Stimulated activated CD8-positive, alpha-beta memory T cell treated with anti-CD3 and anti-CD28 coated beads, Interleukin-4, amount 100 ng/mL, for 1 hour (primary cell): Measurements from ENCODE around the gene ADIPOQ.
"Not testable (repeated sequence)": the region's sequence is repeated elsewhere in the genome, so short reads cannot be mapped to it uniquely, and the experiment has no call there.

Source experiments
- DNase-seq, 2 donors: peaks; one replicate each; pipeline ENCODE4 v3.0.0-alpha.2; 2020; ENCODE audit warnings: low read depth in 2 of 2, low spot score in 1 of 2

The ADIPOQ gene

GRCh38 chr3:186842426-186843038 is at the start of gene ADIPOQ:
Gene ADIPOQ, plus strand, starts transcription at chr3:186842710. Its CDS starts 10,349 bp downstream, at chr3:186853059.
- no peak for DNase-seq

GRCh38 chr3:186798239-186798874 is 44.2 kb upstream of the ADIPOQ start:
- no peak for DNase-seq

- no peak for DNase-seq
Measured at GRCh38 chr3:186800285-186800684, 42.2 kb upstream of the ADIPOQ start.

- no peak for DNase-seq
Measured at GRCh38 chr3:186802701-186803100, 39.8 kb upstream of the ADIPOQ start.

GRCh38 chr3:186803447-186803846 is 39.1 kb upstream of the ADIPOQ start:
- DNase-seq, result not testable (repeated sequence)

GRCh38 chr3:186806089-186807055 is 36.1 kb upstream of the ADIPOQ start, which contains the start of gene RFC4:
Gene RFC4, minus strand, starts transcription at chr3:186806482. Its CDS starts 1,769 bp downstream, at chr3:186804713.
- DNase-seq, result peak; percentile 70 to 71

- no peak for DNase-seq
Measured at GRCh38 chr3:186807231-186807630, 35.3 kb upstream of the ADIPOQ start.

GRCh38 chr3:186810336-186810996 is 32.0 kb upstream of the ADIPOQ start:
- no peak for DNase-seq

GRCh38 chr3:186811313-186811712 is 31.2 kb upstream of the ADIPOQ start:
- not testable (repeated sequence) for DNase-seq

- no peak for DNase-seq
Measured at GRCh38 chr3:186814100-186814499, 28.4 kb upstream of the ADIPOQ start.

GRCh38 chr3:186815435-186815834 is 27.1 kb upstream of the ADIPOQ start:
- DNase-seq, result no peak

GRCh38 chr3:186818516-186818915 is 24.0 kb upstream of the ADIPOQ start:
- no peak for DNase-seq

- DNase-seq, result no peak
Measured at GRCh38 chr3:186818956-186819355, 23.6 kb upstream of the ADIPOQ start.

- DNase-seq, result no peak
Measured at GRCh38 chr3:186821429-186822387, 20.8 kb upstream of the ADIPOQ start.

GRCh38 chr3:186822388-186822759 is 20.1 kb upstream of the ADIPOQ start:
- not testable (repeated sequence) for DNase-seq

GRCh38 chr3:186823386-186823785 is 19.1 kb upstream of the ADIPOQ start:
- no peak for DNase-seq

- DNase-seq, result no peak
Measured at GRCh38 chr3:186824430-186825139, 17.9 kb upstream of the ADIPOQ start.

- DNase-seq, result peak in 1 of 2 donors; percentile 3
Measured at GRCh38 chr3:186825294-186825821, 17.2 kb upstream of the ADIPOQ start.

- DNase-seq, result no peak
Measured at GRCh38 chr3:186825872-186826409, 16.6 kb upstream of the ADIPOQ start.
